Central memory CD8-positive, alpha-beta T cell (primary cell): ENCODE data around the gene RAET1E.
"Not testable (repeated sequence)": the region's sequence is repeated elsewhere in the genome, so short reads cannot be mapped to it uniquely, and the experiment has no call there.

Experiments
- ATAC-seq: fragments of 150-1000 bp; cut with Tn5 transposase; replicated peaks from 2 replicates; pipeline ENCODE4 v1.10.0; 2022; ENCODE audit warnings: mild to moderate bottlenecking, moderate FRiP score, moderate number of reproducible peaks; ENCODE audit not compliant: poor library complexity, severe bottlenecking; ENCODE audit errors: extremely low read depth
- DNase-seq, 2 donors: peaks; one replicate each; pipeline ENCODE4 v3.0.0; 2021; ENCODE audit warnings: low spot score in 2 of 2
- H3K27ac Mint-ChIP-seq: one replicate; pipeline ENCODE4 v1.8.0; 2022; ENCODE audit warnings: low read depth, mild to moderate bottlenecking, moderate library complexity, mixed read lengths
- H3K27me3 Mint-ChIP-seq: one replicate; pipeline ENCODE4 v1.8.0; 2022; ENCODE audit warnings: mixed read lengths
- H3K36me3 Mint-ChIP-seq: one replicate; pipeline ENCODE4 v1.8.0; 2022; ENCODE audit warnings: mild to moderate bottlenecking, moderate library complexity, mixed read lengths; ENCODE audit not compliant: insufficient read depth
- H3K4me1 Mint-ChIP-seq: one replicate; pipeline ENCODE4 v1.8.0; 2022; ENCODE audit warnings: mixed read lengths
- H3K4me3 Mint-ChIP-seq: one replicate; pipeline ENCODE4 v1.8.0; 2022; ENCODE audit warnings: mild to moderate bottlenecking, moderate library complexity, mixed read lengths
- H3K9me3 Mint-ChIP-seq: one replicate; pipeline ENCODE4 v1.8.0; 2022; ENCODE audit warnings: mixed read lengths

The RAET1E gene

DNA sequence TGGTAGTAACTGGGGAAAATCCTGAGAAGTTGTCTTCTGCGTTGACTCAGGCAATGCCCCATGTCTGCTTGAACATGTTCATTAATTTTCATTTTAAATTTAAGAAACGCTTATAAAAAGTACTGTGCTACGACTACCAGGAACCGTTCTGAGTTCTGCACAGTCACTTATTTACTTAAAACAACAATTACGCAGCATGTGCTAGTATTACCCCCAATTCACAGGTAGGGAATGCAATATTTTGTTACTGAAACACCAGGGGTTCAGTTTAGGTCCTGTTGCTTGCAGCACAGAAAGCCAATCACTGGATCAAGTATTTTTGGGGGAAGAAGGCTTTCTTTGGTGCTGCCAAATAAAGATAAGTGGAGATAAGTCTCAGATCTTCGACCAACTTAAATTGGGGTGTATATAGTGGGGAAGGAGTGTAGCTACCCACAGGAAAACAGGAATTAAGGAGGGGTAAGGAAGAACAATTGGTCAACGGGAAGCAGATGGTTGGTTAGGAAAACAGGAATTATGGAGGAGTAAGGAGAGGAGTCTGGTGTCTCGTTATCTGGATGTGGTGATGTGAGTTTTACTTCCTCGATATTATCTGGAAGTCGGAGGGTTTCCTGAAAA is 28.5 kb downstream of the RAET1E start:
- no peaks in the 10 kb centered on the region for H3K4me1 Mint-ChIP-seq
- no peak overlapping the region for H3K4me3 Mint-ChIP-seq
- peaks cover 42% of the 10 kb centered on the region for H3K27me3 Mint-ChIP-seq
- H3K36me3 Mint-ChIP-seq: peaks cover 2% of the 10 kb centered on the region
- H3K9me3 Mint-ChIP-seq: no peaks in the 10 kb centered on the region
- DNase-seq (no peak), ATAC-seq (no peak)
- H3K27ac Mint-ChIP-seq: no peak overlapping the region

DNA sequence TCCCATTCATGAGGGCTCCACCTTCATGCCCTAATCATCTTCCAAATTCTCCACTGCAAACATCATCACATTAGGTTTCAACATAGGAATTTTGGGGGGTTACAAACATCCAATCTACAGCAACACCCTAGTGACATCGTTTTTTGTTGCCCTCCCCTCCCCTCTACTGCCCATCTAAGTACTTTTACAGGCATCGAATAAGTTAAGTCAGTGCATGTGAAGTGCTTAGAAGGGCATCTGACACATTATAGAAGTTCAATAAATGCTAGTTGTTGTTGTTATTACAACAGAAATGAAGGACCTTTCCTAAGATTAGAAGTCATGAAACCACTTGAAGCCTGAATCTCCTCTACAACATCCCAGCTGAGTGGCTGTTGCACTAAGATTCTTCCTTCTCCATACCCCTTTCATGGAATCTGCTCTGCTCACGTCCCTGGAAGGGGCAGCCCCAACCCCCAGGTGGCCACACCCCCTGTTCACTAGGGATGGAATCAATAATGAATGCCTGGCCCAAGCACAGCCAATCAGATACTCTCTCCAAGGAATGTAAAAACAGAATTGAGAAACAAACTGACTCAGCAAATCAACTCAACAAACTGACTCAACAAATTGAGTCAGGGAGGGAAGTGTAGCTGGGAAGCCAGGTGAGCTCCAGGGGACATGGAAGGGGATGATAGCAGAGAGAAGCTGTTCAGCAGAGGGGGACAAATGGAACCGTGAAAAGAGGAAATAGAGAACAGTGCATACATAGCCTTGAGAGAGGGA is 29.9 kb downstream of the RAET1E start:
- Mint-ChIP-seq H3K9me3 (no peaks in the 10 kb centered on the region), H3K27ac (no peak overlapping the region), H3K27me3 (peaks cover 28% of the 10 kb centered on the region), H3K4me3 (no peak overlapping the region), H3K36me3 (peaks cover 3% of the 10 kb centered on the region), H3K4me1 (peaks cover 2% of the 10 kb centered on the region)
- DNase-seq (no peak), ATAC-seq (no peak)

DNA sequence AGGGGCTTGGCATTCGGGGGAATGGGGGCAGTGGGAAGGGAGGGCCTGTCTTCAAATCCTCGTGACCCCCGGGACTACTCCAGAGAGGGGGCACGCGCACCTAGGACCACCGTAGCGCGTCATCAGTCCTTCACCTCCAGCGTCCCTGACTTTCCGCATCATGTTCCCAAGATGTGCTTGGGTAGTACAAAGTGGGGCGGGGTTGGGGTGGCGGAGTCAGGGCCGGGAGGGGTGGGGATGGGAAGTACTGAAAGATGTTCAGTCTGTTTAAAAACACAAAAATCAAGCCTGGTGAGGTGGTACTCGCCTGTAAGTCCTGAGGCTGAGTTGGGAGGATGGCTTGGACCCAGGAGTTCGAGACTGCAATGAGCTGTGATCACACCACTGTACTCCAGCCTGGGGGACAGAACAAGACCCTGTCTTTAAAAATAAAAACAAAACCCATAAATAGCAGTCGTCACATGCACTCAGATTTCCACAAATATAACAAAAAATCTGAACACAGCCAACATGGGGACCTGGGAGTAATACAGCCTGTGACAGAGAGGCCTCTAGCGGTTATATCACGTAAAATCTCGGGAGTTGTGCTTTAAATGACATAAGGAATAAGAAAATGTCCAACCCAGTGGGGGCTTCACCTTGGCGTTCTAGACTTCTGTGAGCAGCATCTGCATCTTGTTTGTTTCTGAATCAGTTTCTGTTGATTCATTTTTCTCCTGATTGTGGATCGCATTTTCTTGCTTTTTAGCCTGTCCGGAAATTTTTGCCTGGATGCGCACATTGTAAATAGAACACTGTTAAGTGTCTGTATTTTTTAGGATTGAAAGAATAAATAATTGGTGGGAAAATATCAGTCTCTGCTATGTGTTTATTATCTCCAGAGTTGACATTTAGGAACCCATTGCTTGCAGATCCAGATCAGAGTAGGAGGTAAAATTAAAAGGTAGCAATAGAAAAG is 33.1 kb downstream of the RAET1E start:
- H3K9me3 Mint-ChIP-seq: no peaks in the 10 kb centered on the region
- peak overlapping the region; percentile 59 for H3K4me3 Mint-ChIP-seq
- peak in 1 of 2 donors; percentile 16 for DNase-seq
- peaks cover 22% of the 10 kb centered on the region for H3K27me3 Mint-ChIP-seq
- H3K4me1 Mint-ChIP-seq: peaks cover 6% of the 10 kb centered on the region
- H3K36me3 Mint-ChIP-seq: peaks cover 4% of the 10 kb centered on the region
- H3K27ac Mint-ChIP-seq: no peak overlapping the region
- peak; percentile 45 for ATAC-seq

DNA sequence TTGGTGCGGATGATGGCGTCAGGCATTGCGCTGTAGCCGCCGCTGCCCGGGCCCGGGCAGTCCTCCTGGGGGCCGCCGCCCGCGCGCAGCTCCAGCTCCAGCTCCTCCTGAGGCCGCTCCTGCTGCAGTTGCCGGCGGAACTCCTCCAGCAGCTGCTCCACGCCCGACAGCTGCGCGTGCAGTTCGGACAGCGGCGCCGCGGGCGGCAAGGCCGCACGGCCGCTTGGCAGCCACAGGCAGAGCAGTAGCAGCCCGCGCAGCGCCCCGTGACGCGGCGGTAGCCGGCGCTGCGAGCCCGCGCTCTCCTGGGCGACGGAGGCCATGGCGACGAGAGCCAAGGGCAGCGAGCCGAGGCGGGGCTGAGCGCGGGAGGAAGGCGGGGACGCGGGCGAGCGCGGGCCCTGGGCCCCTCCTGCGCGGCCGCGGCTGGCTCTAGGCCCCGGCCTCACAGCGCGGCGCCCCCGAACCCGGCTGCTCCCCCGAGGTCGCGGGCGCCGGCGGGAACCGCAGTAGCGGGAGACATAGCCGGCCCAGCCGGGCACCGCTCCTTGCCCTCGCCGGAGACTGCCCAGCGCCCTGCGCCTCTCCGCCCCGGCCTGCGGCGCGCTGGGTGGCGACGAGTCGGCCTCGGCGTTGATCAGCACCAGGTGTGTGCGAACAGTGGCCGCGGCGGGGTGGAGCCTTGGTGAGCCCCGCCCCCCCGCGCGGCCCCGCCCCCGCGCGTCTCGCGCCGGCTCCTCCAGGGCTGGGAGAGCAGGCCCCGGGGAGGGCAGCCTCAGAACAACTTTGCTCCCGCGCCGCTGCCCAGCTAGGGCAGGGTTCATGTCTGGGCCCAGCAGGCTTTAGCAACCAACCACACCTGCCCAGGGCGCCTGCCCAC is 34.0 kb downstream of the RAET1E start, which contains the start of gene LRP11:
Gene LRP11 (minus strand): TSS at position 662 of the 880 bp plus-strand sequence. CDS start 339 bp downstream, at position 323.
- H3K27me3 Mint-ChIP-seq: peaks cover 13% of the 10 kb centered on the region
- H3K4me3 Mint-ChIP-seq: peak within 1 kb of the TSS; percentile 64
- no peaks in the 10 kb centered on the region for H3K9me3 Mint-ChIP-seq
- ATAC-seq (peak; percentile 82), DNase-seq (peak; percentile 67 to 69)
- peaks cover 4% of the 10 kb centered on the region for H3K36me3 Mint-ChIP-seq
- H3K27ac Mint-ChIP-seq: no peak within 1 kb of the TSS
- H3K4me1 Mint-ChIP-seq: peaks cover 6% of the 10 kb centered on the region

DNA sequence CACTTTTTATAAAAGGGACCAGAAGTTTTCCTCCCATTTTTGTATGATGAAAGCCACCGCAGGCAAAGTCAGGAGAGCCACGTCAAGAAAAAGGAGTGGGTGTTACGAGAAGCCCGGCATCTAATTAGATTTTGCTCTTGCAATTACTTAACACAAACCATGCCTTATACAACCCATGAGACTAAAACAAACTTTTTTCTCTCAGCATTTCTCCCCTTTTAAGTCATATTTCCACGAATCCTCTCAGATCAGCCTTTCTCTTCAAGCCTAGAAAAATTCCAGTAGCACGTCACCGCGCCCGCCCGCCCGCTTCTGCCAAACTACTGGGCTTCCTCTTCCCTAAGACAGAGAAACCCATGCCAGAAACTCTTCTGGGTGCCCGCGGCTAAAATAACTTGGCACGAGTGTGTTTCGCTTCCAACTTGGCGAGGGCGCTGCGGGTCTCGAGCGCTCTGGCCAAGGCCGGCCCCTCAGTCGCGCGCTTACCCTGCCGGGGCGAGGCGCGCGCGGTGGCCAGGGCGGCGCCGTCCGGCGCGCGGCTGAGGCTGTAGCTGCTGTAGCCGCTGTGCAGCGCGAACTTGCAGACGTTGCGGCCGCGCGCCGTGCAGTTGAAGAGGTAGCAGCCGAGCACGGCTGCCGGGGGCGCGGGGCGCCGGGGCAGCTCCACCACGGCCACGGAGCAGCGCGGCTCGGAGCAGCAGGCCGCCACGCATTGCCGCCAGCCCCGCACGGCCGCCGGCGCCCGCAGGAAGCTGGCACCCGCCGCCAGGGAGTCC is 34.8 kb downstream of the RAET1E start:
- Mint-ChIP-seq H3K36me3 (peaks cover 4% of the 10 kb centered on the region), H3K9me3 (no peaks in the 10 kb centered on the region), H3K27me3 (peaks cover 13% of the 10 kb centered on the region), H3K27ac (no peak overlapping the region), H3K4me3 (peak overlapping the region; percentile 64), H3K4me1 (peaks cover 6% of the 10 kb centered on the region)
- ATAC-seq (peak; percentile 10), DNase-seq (no peak)

DNA sequence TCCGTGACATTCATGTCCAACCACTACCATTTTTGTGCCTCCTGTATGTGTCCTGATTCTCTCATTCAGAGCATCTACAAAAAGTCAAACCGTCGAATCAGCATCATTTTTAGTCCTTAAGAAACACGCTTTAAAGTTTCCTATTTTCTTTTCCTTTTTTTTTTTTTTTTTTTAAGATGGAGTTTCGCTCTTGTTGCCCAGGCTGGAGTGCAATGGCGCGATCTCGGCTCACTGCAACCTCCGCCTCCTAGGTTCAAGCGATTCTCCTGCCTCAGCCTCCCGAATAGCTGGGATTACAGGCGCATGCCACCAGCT is 35.5 kb downstream of the RAET1E start:
- not testable (repeated sequence) for H3K27ac Mint-ChIP-seq, ATAC-seq, H3K4me1 Mint-ChIP-seq, H3K9me3 Mint-ChIP-seq, H3K36me3 Mint-ChIP-seq, DNase-seq
- peaks cover 13% of the 10 kb centered on the region for H3K27me3 Mint-ChIP-seq
- peak overlapping the region; percentile 37 for H3K4me3 Mint-ChIP-seq

DNA sequence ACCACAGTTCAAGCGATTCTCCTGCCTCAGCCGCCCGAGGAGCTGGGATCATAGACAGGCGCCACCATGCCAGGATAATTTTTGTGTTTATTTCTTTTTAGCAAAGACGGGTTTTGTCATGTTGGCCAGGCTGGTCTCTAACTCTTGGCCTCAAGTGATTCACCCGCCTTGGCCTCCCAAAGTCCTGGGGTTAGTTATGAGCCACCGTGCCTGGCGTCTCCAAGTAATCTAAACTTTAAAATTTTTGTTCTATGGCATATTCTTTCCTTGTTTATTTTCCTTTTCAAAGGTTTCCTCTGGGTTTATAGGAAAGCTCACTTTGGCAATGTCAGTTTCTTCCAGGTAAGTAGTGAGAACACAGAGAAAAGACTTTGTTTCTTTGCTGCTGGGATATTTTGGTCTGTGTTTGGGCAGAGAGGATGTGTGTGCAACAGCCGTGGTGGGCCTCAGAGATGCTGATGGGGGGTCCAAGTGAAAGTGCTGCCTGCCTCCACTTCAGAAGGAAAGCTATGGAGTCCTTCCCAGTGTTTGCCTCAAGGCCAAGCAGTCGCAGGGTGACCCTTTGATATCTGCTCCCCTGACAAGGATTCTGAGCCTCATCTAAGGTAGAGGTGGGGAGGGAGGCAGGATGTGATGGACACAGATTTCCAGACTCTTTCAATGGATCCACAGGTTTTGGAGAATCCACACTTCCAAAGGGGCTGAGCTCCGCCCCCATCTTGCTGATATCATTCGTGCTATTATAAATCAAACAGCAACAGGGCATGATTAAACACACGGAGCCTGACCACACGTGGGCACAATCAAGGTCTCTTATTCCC is 36.1 kb downstream of the RAET1E start:
- Mint-ChIP-seq H3K36me3 (peaks cover 4% of the 10 kb centered on the region), H3K4me3 (peak overlapping the region; percentile 37), H3K27ac (no peak overlapping the region)

DNA sequence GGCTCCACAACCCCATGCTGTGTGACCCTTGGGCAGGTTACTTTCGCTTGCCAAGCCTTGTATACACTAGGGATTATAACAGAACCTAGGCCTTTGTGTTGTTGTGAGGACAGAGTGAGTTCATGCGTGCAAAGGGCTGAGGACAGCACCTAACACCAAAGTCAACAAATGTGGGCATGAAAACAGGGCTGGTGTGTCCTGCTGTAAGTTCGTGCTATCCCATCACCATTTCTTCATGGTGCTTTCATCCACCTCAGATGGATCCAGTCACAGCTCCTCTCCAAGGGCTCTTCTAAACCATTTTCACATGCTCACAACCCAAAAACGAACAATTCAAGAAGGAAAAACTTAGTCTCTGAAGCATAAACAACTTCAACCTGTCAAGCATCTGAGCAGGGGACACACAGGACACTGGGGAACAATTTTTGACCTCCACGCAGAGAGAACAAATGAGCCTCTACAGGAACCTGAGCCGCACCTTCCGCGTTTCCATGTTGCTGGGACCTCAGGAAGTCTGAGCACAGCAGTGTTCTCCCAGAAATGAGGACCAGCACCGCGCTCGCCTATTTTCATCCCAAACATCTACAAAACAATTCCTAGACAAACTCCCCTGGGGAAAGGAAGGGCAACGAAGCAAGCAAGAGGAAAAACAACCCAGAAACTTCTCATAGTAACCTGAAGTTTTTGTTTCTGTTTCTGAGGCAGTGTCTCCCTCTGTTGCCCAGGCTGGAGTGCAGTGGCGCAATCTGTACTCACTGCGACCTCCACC is 36.9 kb downstream of the RAET1E start:
- H3K4me1 Mint-ChIP-seq: peaks cover 6% of the 10 kb centered on the region

More for the DNA sequence above, 36.1 kb downstream of the RAET1E start:
- ATAC-seq (no peak), DNase-seq (no peak)
- peaks cover 13% of the 10 kb centered on the region for H3K27me3 Mint-ChIP-seq
- H3K9me3 Mint-ChIP-seq: no peaks in the 10 kb centered on the region
- peaks cover 6% of the 10 kb centered on the region for H3K4me1 Mint-ChIP-seq

DNA sequence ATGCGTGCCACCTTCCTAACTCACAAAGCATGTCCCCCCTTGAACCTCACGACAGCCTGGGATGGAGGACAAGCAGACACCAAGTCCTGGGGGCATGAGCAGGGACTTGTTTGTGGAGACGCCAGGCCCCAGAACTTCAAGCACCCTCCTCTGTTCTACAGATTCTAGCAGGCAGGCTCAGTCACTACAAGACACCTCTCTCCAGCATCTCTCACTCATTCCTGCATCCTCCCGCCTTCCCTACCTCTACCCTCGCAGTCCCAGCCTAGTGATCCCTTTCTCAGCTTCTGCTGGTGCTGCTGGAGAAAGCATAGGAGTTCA is 37.4 kb downstream of the RAET1E start:
- DNase-seq (no peak), ATAC-seq (no peak)
- H3K4me1 Mint-ChIP-seq: peaks cover 6% of the 10 kb centered on the region
- H3K27ac Mint-ChIP-seq: no peak overlapping the region
- H3K36me3 Mint-ChIP-seq: peaks cover 4% of the 10 kb centered on the region
- H3K9me3 Mint-ChIP-seq: no peaks in the 10 kb centered on the region
- H3K27me3 Mint-ChIP-seq: peaks cover 13% of the 10 kb centered on the region
- no peak overlapping the region for H3K4me3 Mint-ChIP-seq

More for the DNA sequence above, 36.9 kb downstream of the RAET1E start:
- ATAC-seq: no peak
- Mint-ChIP-seq H3K27me3 (peaks cover 13% of the 10 kb centered on the region), H3K36me3 (peaks cover 4% of the 10 kb centered on the region), H3K9me3 (no peaks in the 10 kb centered on the region), H3K4me3 (no peak overlapping the region), H3K27ac (no peak overlapping the region)
- DNase-seq: no peak

DNA sequence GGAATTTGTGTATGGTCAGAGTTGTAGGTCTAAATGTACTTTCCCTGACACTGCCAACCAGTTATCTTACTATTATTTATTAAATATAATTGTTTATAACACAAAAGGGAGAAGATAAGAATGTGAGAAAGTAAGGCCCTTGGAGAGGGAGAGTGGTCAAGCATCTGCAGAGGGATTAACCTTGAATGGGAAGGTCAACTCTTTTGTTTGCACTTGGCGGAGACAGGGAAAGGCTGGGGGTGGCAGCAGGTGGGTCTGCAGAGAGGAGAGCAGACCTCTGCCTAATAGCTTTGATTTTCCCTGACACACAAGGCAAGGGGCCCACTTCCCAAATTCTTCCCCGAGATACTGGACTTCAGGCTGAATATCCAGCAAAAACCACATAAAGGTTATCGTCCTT is 38.0 kb downstream of the RAET1E start:
- Mint-ChIP-seq H3K4me3 (no peak overlapping the region), H3K27me3 (peaks cover 15% of the 10 kb centered on the region), H3K4me1 (peaks cover 6% of the 10 kb centered on the region), H3K9me3 (no peaks in the 10 kb centered on the region), H3K36me3 (peaks cover 4% of the 10 kb centered on the region), H3K27ac (no peak overlapping the region)
- DNase-seq (no peak), ATAC-seq (no peak)
